GM18873 (cell line): ENCODE measurements around the gene AGAP3.

Source experiments
- ATAC-seq: cut with Tn5 transposase; IDR thresholded peaks from one replicate; pipeline ENCODE4 v1.9.1; 2021; ENCODE audit warnings: mild to moderate bottlenecking, moderate library complexity, moderate number of reproducible peaks; ENCODE audit not compliant: unreplicated experiment, low FRiP score

AGAP3 gene

DNA sequence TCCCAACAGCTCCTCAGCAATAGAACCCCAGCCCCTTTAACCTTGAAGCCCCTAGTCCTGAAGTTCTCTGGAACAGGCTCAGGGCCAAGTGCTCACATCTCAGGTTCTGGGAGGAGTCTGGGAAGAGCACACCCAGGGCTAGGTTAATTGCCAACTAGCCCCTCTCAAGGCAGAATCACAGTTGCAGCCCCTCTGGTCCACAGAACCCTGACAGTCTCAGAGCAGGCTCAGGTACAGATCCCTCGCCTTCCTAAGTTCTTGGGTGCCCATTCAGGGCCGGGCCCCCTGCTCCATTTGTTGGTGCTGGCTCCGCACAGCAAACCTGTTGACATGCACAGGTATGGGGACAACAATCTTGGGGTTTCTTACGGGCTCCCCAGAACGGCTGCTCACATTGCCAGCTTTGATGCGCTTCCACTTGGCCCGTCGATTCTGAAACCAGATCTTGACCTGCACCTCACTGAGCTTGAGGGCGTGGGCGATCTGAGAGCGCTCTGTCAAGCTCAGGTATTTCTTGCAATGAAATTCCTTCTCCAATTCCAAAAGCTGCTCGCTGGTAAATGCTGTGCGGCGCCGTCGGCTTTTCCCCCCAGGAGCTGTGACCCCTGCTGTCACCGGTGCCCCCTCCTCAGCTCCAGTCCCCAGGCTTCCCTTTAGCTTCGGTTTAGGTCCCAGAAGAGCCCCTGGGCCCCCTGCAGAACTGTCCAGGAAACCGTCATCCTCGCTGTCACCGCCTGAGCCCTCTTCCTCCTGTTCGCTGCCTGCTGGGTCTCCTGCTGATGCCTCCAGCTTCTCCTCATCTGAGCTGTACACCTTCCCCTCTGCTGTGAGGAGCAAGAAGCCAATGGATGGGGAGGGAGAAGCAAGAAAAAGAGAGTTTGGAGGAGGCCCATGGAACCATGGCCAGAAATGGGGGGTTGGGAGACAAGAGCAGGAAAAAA is 62.3 kb downstream of the AGAP3 start:
- no peak for ATAC-seq

DNA sequence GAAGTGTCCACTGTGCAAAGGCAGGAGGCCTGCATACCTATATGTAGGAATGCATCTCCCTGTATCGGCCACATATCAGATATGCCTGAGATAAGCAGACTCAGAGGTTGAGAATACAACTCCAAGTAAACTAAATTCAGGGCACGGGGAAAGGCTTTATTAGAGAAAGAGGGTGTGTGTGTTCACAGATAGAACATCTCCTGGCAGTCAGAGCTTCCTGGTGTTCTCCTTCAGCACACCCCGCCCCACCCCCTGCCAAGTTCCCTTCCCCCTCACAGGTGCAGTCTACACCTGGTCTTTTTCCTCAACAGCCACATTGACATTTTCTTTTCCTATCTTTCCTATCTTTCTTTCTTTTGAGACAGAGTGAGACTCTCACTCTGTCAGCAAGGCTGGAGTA is 64.1 kb downstream of the AGAP3 start:
- no peak for ATAC-seq

DNA sequence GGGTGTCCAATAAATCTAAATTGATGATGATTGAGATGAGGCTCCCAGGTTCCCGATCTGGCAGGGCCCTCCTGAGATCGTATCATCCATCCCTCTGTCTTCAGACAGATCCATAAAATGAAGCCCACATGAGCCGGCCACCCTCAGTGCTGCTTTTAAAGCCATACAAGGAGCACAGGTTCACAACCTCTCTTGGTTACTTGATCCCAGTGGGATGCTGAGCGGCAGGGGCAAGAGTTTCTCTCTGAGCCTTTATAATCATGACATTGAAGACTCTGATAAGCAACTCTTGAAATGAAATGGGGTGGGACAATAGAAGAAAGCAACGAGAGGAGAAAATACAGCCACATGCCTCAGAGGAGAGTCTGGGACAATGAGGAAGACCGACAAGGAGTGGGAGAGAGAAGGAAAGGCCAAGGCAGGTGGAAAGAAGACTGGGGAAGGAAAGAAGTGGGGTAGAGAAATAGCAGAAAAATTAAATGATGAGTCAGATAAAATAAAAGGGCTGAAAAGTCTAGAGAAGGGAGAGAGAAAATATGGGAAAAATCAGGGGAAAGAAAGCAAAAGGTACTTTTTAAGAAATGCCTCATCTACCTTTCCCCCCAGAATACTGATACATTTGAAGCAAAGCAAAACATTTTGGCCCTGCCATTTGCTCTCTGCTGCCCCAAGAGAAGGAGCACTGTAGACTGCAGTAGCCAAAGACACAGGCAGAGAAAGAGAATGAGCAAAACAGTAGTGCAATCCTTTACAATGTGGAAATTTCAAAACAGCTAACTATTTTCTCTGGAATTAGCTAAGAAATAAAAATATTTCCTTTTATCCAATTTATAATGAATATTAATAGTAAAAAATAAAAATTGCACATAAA is 66.6 kb downstream of the AGAP3 start:
- ATAC-seq, result no peak

DNA sequence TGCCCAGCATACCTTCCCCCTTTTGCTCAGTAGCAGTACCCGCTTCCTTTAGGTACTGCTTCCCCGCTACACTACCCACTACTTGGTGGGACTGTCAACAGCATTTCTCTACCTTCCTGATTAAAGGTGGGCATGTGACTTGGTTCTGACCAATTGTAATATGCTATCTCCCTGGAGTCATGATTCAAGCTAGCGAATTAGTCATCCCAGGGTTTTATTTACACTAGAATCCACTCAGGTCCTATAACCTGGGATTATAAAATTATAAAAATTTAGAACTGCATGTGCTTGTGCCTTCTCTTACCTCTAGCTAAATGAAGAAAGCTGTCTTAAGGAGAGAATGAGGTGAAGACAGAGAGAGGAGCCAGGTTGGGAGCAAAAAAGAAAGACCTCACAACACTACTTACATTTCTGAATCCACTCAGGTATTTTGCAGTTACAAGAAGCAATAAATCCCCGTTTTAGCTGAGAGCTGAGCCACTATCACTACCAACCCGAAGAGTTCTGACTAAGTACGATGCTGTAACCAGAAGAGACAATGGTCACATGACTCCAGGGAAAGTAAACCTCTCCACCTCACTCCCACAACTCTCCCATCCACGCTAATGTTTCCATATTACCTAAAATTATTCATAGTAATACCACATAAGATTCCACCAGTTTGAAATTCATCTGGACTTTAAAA is 71.5 kb downstream of the AGAP3 start:
- no peak for ATAC-seq

DNA sequence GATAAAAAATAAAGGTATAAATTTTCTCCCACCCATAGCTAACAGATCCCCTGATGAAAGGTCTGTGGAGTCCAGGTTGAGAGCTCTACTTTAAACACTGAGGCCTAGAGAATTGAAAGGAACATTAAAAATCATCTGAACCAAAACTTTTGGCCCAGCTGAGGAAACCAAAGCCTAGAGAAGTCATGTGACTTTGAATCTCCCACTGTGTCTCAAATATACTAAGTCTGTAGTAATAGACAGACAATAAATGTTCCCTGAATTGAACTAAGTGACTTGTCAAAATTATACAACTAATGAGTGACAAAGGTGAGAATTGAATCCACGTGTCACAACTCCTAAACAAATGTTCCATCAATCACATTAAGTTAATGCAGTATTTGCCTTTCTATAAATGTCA is 75.5 kb downstream of the AGAP3 start:
- no peak for ATAC-seq

DNA sequence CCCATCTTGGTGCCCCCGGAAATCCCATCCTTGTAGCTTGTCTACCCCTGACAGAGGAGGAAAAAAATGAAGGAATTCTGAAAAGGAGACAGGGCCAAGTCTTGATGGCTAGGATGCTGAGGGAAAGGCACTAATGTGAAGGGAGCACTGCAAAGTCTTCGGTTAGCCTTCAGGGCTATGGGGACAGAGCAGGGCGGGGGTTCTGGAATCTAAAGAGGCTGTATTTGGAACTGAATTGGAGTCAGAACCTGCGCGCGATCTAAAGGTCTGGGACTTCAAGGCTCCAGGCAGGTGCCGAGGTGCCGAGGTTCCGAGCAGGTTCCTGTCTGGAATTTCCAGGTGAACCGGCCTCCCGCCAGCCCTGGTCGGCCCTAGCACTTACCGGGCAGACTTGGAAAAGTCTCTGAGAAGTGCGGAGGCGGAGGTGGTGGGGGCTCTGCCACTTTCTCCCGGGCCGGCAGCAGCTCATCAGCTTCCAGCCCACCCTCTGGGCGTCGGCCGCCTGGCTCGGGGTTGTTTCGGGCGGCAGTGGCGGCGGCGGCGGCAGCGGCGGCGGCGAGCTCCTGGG is 80.4 kb downstream of the AGAP3 start:
- ATAC-seq, result no peak

DNA sequence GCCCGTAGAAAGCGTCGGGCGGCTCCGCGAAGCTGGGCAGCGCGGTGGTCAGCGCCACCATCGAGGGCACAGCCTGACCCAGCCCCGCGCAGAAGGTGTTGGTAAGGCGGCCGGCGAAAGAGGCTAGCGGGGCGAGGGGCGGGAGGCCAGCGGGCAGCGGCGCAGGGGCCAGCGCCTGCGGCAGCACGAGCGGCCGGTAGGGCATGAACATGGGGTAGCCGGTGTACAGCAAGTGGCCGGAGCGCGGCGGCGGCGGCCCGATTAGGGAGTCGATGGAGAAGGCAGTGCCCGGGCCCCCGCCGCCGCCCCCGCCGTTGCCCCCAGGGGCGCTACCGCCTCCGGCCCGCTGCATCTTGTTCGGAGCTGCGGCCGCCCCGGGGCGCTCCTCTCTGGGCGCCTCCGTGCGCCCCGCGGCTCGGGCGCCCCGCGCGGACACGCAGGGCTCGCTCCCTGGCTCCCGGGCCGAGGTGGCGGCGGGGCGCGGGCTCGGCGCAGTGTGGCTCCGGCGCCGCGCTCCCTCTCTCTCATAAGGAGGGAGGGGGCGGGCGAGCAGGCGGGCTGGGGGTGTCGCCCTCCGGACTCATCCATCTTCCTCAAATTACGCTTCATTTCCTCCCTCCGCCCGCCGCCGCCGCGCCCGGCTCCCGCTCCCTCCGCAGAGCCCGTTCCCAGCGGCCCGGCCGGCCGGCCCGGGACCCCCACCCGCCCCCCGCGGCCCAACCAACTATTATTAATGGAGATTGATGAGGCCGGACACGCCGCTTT is 81.1 kb downstream of the AGAP3 start, which contains the start of gene GBX1:
Gene GBX1 (minus strand): TSS at position 498 of the 765 bp plus-strand sequence. CDS start 146 bp downstream, at position 352.
- no peak for ATAC-seq

DNA sequence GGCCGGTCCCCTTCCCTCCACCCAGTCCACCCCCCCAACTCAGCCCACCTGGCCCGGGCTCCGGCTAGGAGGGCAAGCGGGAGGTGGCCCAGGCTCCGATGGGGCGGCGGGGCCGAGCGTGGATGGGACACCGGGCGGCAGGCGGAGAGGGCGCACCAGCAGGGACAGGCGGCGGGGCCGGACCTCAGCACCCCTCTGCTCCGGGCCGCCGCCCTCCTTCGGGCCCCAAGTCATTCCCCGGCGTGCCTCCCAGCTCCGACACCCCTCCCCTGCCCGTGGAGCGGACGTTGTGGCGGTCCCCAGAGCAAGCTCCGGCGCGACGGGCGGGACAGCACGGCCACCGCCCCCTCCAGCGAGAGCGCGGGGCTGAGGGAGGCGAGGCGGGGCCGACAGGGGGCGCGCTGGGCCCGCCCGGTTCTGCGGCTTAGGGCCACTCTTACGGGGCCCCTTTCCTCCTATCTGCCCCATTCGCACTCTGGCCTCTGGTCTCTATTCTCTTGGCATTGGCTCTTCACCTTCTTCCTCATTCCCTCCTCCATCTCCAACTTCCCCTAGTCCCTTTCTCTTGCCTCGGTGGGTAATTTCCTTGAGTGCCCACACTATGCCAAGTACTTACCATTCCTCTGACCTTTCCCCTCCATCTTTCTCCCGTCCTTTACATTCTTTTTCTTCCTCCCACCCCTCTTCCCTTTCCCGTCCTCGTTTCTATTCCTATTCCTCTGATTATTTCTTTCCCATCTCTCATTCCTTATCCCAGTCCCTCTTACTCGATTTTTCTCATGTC is 81.9 kb downstream of the AGAP3 start:
- ATAC-seq, result no peak

DNA sequence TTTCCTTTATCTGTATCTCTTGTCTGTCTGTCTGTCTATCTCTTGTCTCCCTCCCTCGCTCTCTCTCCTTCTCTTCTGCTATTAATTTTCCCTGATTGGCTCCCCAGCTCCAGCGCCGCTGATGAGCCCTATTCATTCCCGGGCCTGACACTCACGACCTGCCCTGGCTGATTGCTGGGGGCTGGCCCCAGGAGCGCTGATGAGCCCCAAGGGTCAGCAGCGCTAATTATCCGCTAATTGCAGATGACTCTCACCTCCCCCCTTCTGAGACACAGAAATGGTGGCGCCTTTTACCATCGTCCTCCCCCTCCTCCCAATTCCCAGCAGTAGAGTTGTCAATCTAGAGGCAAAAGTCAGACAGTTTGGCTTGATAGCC is 82.5 kb downstream of the AGAP3 start:
- no peak for ATAC-seq

DNA sequence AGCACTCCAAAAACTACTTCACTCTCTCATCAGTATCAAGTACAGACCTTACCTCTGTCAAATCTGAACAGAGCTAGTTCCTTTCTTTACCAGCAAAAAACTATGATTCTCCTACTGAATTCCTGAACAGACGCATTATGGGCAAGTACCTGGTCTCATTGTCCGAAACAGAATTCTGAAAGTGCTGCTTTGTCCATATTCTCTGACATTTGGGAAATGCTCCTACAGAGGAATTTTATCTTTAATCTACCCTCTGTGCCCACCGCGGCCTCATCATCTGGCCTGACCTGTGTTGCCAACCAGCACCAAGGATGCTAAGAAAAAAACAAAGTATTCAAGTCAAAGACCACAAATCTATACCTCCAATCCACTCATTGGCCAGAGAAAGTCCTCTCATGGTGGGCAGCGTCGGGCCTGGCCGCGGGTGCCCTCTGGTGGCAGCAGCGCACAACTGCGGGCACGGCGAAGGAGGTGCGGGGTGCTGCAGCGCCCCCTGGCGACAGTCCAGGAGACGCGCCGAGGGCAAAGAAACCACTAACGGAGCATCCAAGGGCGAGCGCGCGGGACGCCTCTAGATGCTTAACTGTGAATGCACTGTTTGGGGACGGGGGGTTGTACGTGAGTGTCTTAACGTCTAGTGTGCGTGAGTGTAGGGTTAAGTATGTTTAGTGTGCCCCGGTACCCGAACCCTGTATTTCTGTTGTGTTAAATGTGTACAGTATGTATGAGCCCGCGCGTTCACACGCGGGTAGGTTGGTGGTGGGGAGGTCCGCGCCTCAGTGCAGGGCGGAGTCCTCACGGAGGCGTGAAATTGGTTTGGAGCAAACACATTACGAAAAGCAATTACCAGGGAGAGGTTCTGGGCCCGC is 86.2 kb downstream of the AGAP3 start:
- ATAC-seq, result no peak

DNA sequence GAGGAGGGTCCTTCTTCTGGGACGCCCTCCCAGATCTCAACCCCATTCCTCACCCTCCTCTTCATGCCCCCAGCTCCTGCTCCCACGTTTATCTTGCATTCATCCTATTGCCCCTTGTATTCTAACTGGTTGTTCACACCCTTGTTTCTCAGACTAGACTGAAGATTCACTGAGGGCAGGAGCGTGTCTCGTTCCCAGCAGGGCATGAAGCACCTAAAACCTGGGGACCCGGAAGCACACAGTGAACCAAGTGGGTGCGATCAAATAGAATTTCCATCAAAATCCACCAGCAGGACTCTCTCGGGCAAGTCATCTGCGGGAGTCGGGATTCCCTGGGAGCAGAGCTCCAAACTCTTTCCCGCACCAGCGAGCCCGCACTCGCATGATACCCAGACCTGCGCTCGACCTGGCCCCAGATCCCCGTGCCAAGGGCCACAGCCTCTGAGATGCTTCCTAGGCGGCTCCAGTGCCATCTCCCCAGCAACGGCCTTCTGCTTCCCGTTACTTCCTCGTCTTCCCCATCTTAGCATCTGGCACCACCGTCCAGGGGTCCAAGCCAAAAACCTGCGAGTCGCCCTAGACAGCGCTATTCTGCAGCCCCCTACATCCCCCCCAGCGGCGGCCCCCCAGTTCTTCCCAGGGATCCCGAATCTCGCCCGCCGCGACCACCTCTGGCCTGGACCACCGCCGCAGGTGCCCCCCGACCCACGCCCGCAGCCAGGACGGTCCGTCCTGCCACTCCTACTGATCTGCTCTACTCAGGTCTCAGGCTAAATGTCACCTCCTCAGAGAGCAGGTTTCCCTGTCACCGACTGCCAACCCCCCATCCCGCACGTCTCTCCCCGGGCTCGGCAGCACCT is 87.3 kb downstream of the AGAP3 start:
- no peak for ATAC-seq

DNA sequence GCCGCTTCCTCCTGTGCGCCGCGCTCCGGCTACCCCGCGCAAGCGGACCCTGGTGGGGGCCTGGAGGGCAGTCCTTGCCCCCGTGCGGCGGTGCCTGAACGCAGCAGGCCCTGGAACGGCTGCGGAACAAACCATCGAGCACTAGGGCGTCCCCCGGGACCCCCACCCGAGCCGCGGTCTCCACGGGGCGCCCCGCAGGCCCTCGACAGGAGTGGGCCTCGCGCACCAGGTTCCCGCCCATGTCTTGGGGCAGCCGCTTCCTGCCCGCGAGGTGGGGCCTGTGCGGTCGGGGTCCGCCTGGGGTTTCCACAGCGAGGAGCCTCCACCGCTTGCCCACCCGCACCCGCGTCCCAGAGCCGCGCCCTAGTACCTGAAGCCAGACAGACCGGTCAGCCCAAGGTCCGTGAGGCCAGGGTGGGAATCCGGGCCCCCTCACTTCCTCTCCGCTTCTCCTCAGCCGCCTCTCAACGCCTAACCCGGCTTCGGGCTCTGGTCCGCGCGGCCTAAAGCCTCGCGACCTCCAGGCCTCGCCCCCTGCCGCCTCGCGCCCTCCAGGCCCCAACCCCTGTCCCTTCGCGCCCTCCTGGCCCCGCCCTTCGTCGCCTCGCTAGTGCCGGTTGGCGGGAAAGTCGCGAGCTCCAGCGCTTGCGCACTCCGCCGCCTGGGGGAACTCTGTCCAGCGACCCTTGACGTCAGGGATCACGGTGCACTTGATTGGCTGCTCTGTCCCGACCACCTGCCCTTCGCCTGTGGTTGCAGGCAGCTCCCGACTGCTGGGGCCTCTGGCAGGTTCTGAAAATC is 88.2 kb downstream of the AGAP3 start:
- ATAC-seq, result no peak

DNA sequence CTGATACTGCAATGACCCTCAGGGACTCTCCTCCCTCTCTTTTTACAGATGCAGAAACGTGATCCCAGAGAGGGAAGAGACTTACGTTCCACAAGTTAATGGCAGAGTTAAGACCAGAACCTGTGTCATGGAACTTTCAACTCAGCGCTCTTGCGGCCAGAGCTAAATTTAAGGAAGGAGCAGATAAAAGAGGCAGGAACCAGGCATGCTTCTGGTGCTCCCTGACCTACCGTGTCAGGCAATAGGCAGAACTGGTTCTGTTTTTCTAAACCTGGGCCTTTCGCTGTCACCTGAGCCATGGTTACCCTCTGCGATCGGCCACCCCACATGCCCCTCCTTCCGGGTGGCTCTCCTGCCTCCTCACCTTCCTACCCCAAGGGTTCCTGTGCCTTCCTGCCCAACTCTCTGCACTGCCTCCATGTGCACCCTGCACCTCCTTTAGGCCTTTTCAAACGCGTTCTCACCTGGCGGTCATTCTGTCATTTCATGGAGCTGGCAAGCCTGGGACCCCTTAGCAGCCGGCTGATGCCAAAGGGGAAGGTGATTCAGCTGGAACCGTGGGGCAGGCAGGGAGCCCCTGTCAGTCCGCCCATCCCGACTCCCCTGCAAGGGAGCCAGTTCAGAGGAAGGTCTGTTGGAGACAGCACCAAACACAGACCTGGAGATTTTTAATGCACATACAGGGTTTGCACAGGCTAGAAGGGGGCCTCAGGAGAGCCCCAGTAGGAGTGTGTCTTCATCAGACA is 88.9 kb downstream of the AGAP3 start:
- ATAC-seq, result no peak

DNA sequence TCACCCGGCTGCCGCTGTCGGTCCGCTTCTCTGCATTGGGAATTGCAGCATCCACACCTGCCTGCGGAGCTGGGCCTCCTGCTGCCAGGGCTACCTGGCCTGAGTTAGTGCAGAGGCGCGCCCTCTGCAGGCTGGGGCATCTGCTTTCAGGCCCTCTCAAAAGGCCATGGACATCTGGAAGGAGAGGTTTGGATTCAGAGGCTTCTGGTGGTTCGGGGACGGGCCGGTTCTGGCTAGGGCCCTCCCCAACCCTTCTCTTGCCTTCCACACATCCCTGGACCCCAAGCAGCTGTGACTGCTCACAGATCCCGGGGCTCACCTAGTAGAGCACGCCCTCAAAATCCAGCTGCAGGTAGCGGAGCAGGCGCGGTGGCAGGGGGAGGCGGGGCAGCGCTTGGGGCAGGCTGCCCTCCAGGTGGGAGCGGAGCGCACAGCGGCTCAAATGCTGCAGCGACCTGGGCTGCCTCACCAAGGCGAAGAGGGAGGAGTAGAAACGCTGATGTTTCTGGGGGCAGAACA is 89.6 kb downstream of the AGAP3 start:
- no peak for ATAC-seq

DNA sequence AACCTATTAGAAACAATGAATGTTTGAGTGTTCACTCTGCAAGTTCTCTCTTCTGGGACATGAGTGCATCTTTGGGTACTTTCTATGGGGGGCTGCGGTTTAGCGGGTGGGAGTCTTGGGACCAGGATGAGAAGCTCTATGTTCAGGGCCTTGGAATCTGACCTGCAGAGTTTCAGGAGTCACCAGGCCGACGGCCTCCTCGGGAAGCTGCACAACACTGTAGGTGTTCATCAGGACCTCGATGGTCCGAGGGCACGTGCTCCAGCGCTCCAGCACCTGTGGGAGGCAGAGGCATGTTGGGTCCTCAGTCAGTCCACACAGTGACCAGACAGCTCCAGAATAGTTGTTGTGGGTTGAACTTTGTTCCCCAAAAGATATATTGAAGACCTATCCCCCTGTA is 90.1 kb downstream of the AGAP3 start:
- no peak for ATAC-seq
